Stimulated activated CD8-positive, alpha-beta memory T cell treated with anti-CD3 and anti-CD28 coated beads, Interleukin-4, amount 100 ng/mL, for 48 hours (primary cell): ENCODE results near the gene STRA6.

Experiments used
- DNase-seq: peaks from one replicate; pipeline ENCODE4 v3.0.0-alpha.2; 2020

Gene STRA6

GRCh38 chr15:74130849-74131627, 71.5 kb downstream of the STRA6 start:
- no peak for DNase-seq

- DNase-seq, result no peak
These were observed 72.3 kb downstream of the STRA6 start, which contains the start of gene ISLR2 for GRCh38 chr15:74130155-74130848. ISLR2 (plus strand) TSS chr15:74130586; CDS start chr15:74132755, 2,169 bp downstream.

- DNase-seq, result no peak
These were observed 72.9 kb downstream of the STRA6 start for GRCh38 chr15:74129586-74130154.
